HCT116 (cell line): ENCODE results near the gene RP9. TPM values are rescaled to one million over a fixed set of nuclear protein-coding genes. Genes with fewer than 3 reads are reported as not detected.

Experiments
- ATAC-seq: fragments of 200-7000 bp; cut with Tn5 transposase; 2 replicates; pipeline ENCODE4 v1.9.1; 2020; ENCODE audit warnings: mild to moderate bottlenecking, moderate library complexity
- BruUV-seq: library from RNA; stranded (reverse); fragments of 400-500 nt; replicated peaks from 2 replicates; lab custom pipeline; 2021; lab: Mats Ljungman, UMichigan
- CTCF ChIA-PET: fragments of 300-600 bp; sonication (Branson Sonifier 250); formaldehyde crosslinking; loops from one replicate; lab custom pipeline; 2021; ENCODE audit warnings: antibody characterized with exemption; lab: Charles Lee
- POLR2A ChIA-PET: fragments of 300-600, 350-600 bp; sonication (Branson Sonifier 250); formaldehyde crosslinking; loops from one replicate; lab custom pipeline; 2021; ENCODE audit warnings: antibody characterized with exemption; lab: Charles Lee
- RAD21 ChIA-PET, 2 experiments: fragments of 300-600 bp; sonication (Branson Sonifier 250); formaldehyde crosslinking; loops; one replicate each; lab custom pipeline; 2023; ENCODE audit warnings: low total read pairs in 2 of 2; ENCODE audit not compliant: uncharacterized antibody in 2 of 2, unreplicated experiment in 2 of 2, low non-redundant PET in 1 of 2; lab: Charles Lee
- DNase-seq: peaks from one replicate; pipeline ENCODE4 v3.0.0-alpha.2; 2010; ENCODE audit warnings: low read depth, low spot score
- H2AFZ ChIP-seq: fragments of 200-600 bp; shearing (Covaris generic), sonication (generic); 2 replicates; pipeline ENCODE4 v1.6.1; 2017; ENCODE audit warnings: low read depth, mixed run types, mixed read lengths, antibody characterized with exemption, low read length; ENCODE audit not compliant: poor library complexity, severe bottlenecking
- H3K27ac ChIP-seq: 2 replicates; pipeline ENCODE4 v1.5.1; 2012; ENCODE audit warnings: low read depth, low read length
- H3K27me3 ChIP-seq: fragments of 200-600 bp; sonication (generic); 2 replicates; pipeline ENCODE4 v1.6.1; 2016; ENCODE audit warnings: mixed run types, low read length, mixed read lengths; ENCODE audit not compliant: insufficient read depth
- H3K36me3 ChIP-seq, 2 experiments: fragments of 200-500 bp in 1 of 2; fragments of 200-600 bp in 1 of 2; sonication (Bioruptor generic) in 1 of 2; sonication (generic) in 1 of 2; 2 replicates each; pipeline versions ENCODE4 v1.5.1 to v1.6.1; 2014 to 2016; ENCODE audit warnings: low read length in 2 of 2, inconsistent platforms in 1 of 2, mixed read lengths in 1 of 2, mixed run types in 1 of 2; ENCODE audit not compliant: insufficient read depth in 2 of 2, control insufficient read depth in 1 of 2
- H3K4me1 ChIP-seq, 2 experiments: fragments of 200-600 bp in 1 of 2; sonication (generic) in 1 of 2; 2 replicates each; pipeline versions ENCODE4 v1.5.1 to v1.6.1; 2012 to 2017; ENCODE audit warnings: low read length in 2 of 2, inconsistent platforms in 1 of 2, mild to moderate bottlenecking in 1 of 2, mixed read lengths in 1 of 2, mixed run types in 1 of 2, moderate library complexity in 1 of 2; ENCODE audit not compliant: insufficient read depth in 2 of 2, control insufficient read depth in 1 of 2
- H3K4me2 ChIP-seq: fragments of 200-600 bp; sonication (generic); 2 replicates; pipeline ENCODE4 v1.6.1; 2017; ENCODE audit warnings: mixed run types, low read length, mixed read lengths
- H3K4me3 ChIP-seq, 2 experiments: fragments of 200-600 bp in 1 of 2; sonication (generic) in 1 of 2; replicated peaks in 1 of 2; 2 replicates each; pipeline ENCODE4 v1.5.1; 2011 to 2016; ENCODE audit warnings: low read length in 2 of 2, control low read depth in 1 of 2, low read depth in 1 of 2, mild to moderate bottlenecking in 1 of 2, mixed read lengths in 1 of 2, mixed run types in 1 of 2
- H3K79me2 ChIP-seq: fragments of 200-600 bp; sonication (generic); 2 replicates; pipeline ENCODE4 v1.6.1; 2017; ENCODE audit warnings: mild to moderate bottlenecking, mixed run types, low read length, moderate library complexity, mixed read lengths; ENCODE audit not compliant: insufficient read depth
- H3K9ac ChIP-seq: fragments of 200-600 bp; sonication (generic); 2 replicates; pipeline ENCODE4 v1.6.1; 2016; ENCODE audit warnings: low read length, mixed read lengths
- H3K9me2 ChIP-seq: fragments of 200-600 bp; sonication (generic), shearing (Covaris generic); 2 replicates; pipeline ENCODE4 v1.6.1; 2017; ENCODE audit warnings: mixed run types, mild to moderate bottlenecking, moderate library complexity; ENCODE audit not compliant: insufficient read depth
- H3K9me3 ChIP-seq, 2 experiments: fragments of 200-500 bp in 1 of 2; fragments of 200-600 bp in 1 of 2; sonication (Bioruptor generic) in 1 of 2; sonication (generic) in 1 of 2; 2 replicates each; pipeline ENCODE4 v1.6.1; 2014 to 2017; ENCODE audit warnings: low read length in 2 of 2, mixed read lengths in 2 of 2, inconsistent platforms in 1 of 2, low read depth in 1 of 2, mild to moderate bottlenecking in 1 of 2, mixed run types in 1 of 2, moderate library complexity in 1 of 2; ENCODE audit not compliant: control insufficient read depth in 1 of 2, insufficient read depth in 1 of 2
- H4K20me1 ChIP-seq: fragments of 200-600 bp; sonication (generic), shearing (Covaris generic); 2 replicates; pipeline ENCODE4 v1.6.1; 2017; ENCODE audit warnings: mixed run types, mild to moderate bottlenecking, moderate library complexity; ENCODE audit not compliant: insufficient read depth
- ATF3 ChIP-seq: IDR thresholded peaks from 2 replicates; pipeline ENCODE4 v1.6.1; 2012
- CBX3 ChIP-seq: IDR thresholded peaks from 2 replicates; pipeline ENCODE4 v1.6.1; 2012; ENCODE audit warnings: low read depth
- CTCF ChIP-seq, 3 experiments: fragments of 200-600 bp in 1 of 3; sonication (generic) in 1 of 3; IDR thresholded peaks in 2 of 3; conservative IDR thresholded peaks in 1 of 3; 2 replicates each; pipeline ENCODE4 v1.5.1; 2012 to 2017; ENCODE audit warnings: low read depth in 2 of 3, low read length in 2 of 3, antibody characterized with exemption in 1 of 3, borderline replicate concordance in 1 of 3, control low read depth in 1 of 3, mild to moderate bottlenecking in 1 of 3, mixed read lengths in 1 of 3, mixed run types in 1 of 3, moderate library complexity in 1 of 3; ENCODE audit not compliant: insufficient read depth in 1 of 3
- EGR1 ChIP-seq: IDR thresholded peaks from 2 replicates; pipeline ENCODE4 v1.6.1; 2012; ENCODE audit warnings: low read depth
- EZH2 ChIP-seq: fragments of 200-600 bp; sonication (generic); IDR thresholded peaks from 2 replicates; pipeline ENCODE4 v1.6.1; 2017; ENCODE audit warnings: antibody characterized with exemption, mixed run types
- EZH2phosphoT487 ChIP-seq: fragments of 200-600 bp; IDR thresholded peaks from 2 replicates; pipeline ENCODE4 v1.6.1; 2018; ENCODE audit warnings: antibody characterized with exemption, borderline replicate concordance
- FOSL1 ChIP-seq: IDR thresholded peaks from 2 replicates; pipeline ENCODE4 v1.6.1; 2012; ENCODE audit warnings: low read depth
- JUND ChIP-seq: IDR thresholded peaks from 2 replicates; pipeline ENCODE4 v1.6.1; 2012
- POLR2A ChIP-seq: IDR thresholded peaks from 2 replicates; pipeline ENCODE4 v1.7.0; 2011; ENCODE audit warnings: borderline replicate concordance; ENCODE audit not compliant: insufficient read depth, insufficient read length; ENCODE audit errors: extremely low read depth
- POLR2AphosphoS5 ChIP-seq: IDR thresholded peaks from 2 replicates; pipeline ENCODE4 v1.6.1; 2011; ENCODE audit warnings: mild to moderate bottlenecking, low read depth, low read length, moderate library complexity
- RAD21 ChIP-seq: IDR thresholded peaks from 2 replicates; pipeline ENCODE4 v1.6.1; 2012; ENCODE audit warnings: low read depth, mild to moderate bottlenecking
- SP1 ChIP-seq: IDR thresholded peaks from 2 replicates; pipeline ENCODE4 v1.6.1; 2012; ENCODE audit warnings: low read depth
- SRF ChIP-seq: IDR thresholded peaks from 2 replicates; pipeline ENCODE4 v1.6.1; 2012; ENCODE audit warnings: low read depth
- TCF7L2 ChIP-seq: IDR thresholded peaks from 2 replicates; pipeline ENCODE4 v1.7.0; 2011; ENCODE audit warnings: borderline replicate concordance, inconsistent platforms; ENCODE audit not compliant: insufficient read depth, insufficient read length; ENCODE audit errors: extremely low read depth
- YY1 ChIP-seq: IDR thresholded peaks from 2 replicates; pipeline ENCODE4 v1.6.1; 2011; ENCODE audit warnings: low read length, low read depth, moderate library complexity, mild to moderate bottlenecking; ENCODE audit not compliant: insufficient replicate concordance; ENCODE audit errors: extremely low read depth
- ZFX ChIP-seq: fragments of 450-650 bp; IDR thresholded peaks from 2 replicates; pipeline ENCODE4 v1.6.1; 2017
- intact Hi-C: fragments of 100-400 bp; cut with micrococcal nuclease; formaldehyde crosslinking; loops from 2 replicates; pipeline ENCODE4 v1.10.0; 2022
- total RNA-seq: library from RNA; stranded (reverse); gene quantifications from one replicate; pipeline ENCODE4 v1.2.1, GENCODE V29; 2021; ENCODE audit not compliant: unreplicated experiment

RP9 gene
- total RNA-seq, 1 experiment from 2014 or later: 14.2 TPM

DNA sequence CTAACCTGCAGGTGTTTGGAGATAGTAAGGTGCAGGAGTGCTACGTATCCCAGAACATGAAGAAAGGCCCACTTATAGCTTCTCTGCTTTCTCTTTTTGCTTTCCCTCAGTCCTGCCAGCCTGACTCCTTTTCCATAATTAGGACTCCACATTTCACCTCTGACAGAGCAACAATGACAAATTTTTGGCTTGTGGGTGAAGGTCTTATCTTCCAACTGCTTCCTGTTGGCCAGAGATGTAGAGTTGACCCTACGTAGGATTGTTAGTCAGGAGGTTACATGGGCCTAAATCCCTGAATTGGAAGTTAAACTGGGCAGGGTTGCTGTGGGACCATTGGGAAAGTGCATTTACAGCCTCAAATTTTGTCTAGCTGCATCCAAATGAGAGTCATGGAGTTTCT is 21.3 kb downstream of the RP9 start:
- RAD21 ChIA-PET: no interaction called here
- Histone ChIP-seq H4K20me1 (no peaks in the 10 kb centered on the region), H3K27ac (no peak overlapping the region), H3K9me2 (no peaks in the 10 kb centered on the region), H3K79me2 (no peaks in the 10 kb centered on the region), H3K4me1 (no peaks in the 10 kb centered on the region), H3K36me3 (no peaks in the 10 kb centered on the region), H3K27me3 (no peaks in the 10 kb centered on the region), H3K4me3 (no peak overlapping the region), H3K9me3 (no peaks in the 10 kb centered on the region), H3K4me2 (no peak overlapping the region), H2AFZ (no peak overlapping the region), H3K9ac (no peak overlapping the region)
- CTCF ChIA-PET: no interaction called here
- POLR2A ChIA-PET: no interaction called here
- no peak for TF ChIP-seq FOSL1
- TF ChIP-seq CBX3: no peak
- TF ChIP-seq TCF7L2: no peak
- TF ChIP-seq EZH2phosphoT487: no peak
- no peak for TF ChIP-seq POLR2A
- TF ChIP-seq SRF: no peak
- TF ChIP-seq ATF3: no peak
- TF ChIP-seq RAD21: no peak
- TF ChIP-seq EZH2: no peak
- no peak for TF ChIP-seq SP1
- TF ChIP-seq JUND: no peak
- TF ChIP-seq YY1: no peak
- no TSS peak for BruUV-seq
- intact Hi-C loops: no loop called here
- DNase-seq (no peak), ATAC-seq (no peak)

GRCh38 chr7:33087356-33087755 is 21.8 kb downstream of the RP9 start:
- no peaks in the 10 kb centered on the region for H3K9me2 ChIP-seq
- DNase-seq (no peak), ATAC-seq (no peak)
- POLR2A ChIA-PET: no interaction called here
- H3K9me3 ChIP-seq: no peaks in the 10 kb centered on the region
- H4K20me1 ChIP-seq: no peaks in the 10 kb centered on the region
- intact Hi-C loops: no loop called here
- H3K79me2 ChIP-seq: no peaks in the 10 kb centered on the region
- H3K27me3 ChIP-seq: no peaks in the 10 kb centered on the region
- no TSS peak for BruUV-seq
- RAD21 ChIA-PET: no interaction called here
- TF ChIP-seq EGR1: no peak
- TF ChIP-seq EZH2: no peak
- no peak for TF ChIP-seq SRF
- no peak for TF ChIP-seq FOSL1
- TF ChIP-seq POLR2AphosphoS5: no peak
- TF ChIP-seq ZFX: no peak
- TF ChIP-seq JUND: no peak
- TF ChIP-seq YY1: no peak
- TF ChIP-seq ATF3: no peak
- TF ChIP-seq CTCF (IDR thresholded peaks at IDR 0.05 in 2 of 3, conservative IDR thresholded peaks at IDR 0.05 in 1 of 3; ENCODE audit: borderline replicate concordance in 1 of 3, insufficient read depth in 1 of 3, low read depth in 2 of 3, low read length in 2 of 3): no peak
- no peak overlapping the region for H3K9ac ChIP-seq
- H2AFZ ChIP-seq: no peak overlapping the region
- H3K27ac ChIP-seq: no peak overlapping the region
- H3K36me3 ChIP-seq: no peaks in the 10 kb centered on the region
- CTCF ChIA-PET: no interaction called here
- no peak overlapping the region for H3K4me3 ChIP-seq
- H3K4me2 ChIP-seq: no peak overlapping the region
- H3K4me1 ChIP-seq: no peaks in the 10 kb centered on the region
